LoVo (cell line): ENCODE results near the gene PRKACA.
"Not testable (repeated sequence)": the region's sequence is repeated elsewhere in the genome, so short reads cannot be mapped to it uniquely, and the experiment has no call there.

Experiments used
- DNase-seq: peaks from one replicate; pipeline ENCODE4 v3.0.0-alpha.2; 2016; ENCODE audit warnings: low spot score

PRKACA gene

GRCh38 chr19:14066134-14066533, 51.4 kb downstream of the PRKACA start:
- DNase-seq: no peak

- no peak for DNase-seq
Measured at GRCh38 chr19:14063105-14063504, 54.5 kb downstream of the PRKACA start.

GRCh38 chr19:14062558-14062855, 55.1 kb downstream of the PRKACA start:
- no peak for DNase-seq

GRCh38 chr19:14061751-14062557, 55.6 kb downstream of the PRKACA start, which contains the start of gene PALM3:
PALM3 (minus strand) TSS chr19:14062076; CDS start chr19:14061980, 96 bp downstream.
- no peak for DNase-seq

GRCh38 chr19:14061081-14061749, 56.3 kb downstream of the PRKACA start:
- no peak for DNase-seq

- DNase-seq: no peak
Measured at GRCh38 chr19:14059652-14060155, 57.9 kb downstream of the PRKACA start.

GRCh38 chr19:14059093-14059480, 58.5 kb downstream of the PRKACA start:
- no peak for DNase-seq

GRCh38 chr19:14058182-14059092, 59.1 kb downstream of the PRKACA start:
- no peak for DNase-seq

GRCh38 chr19:14056741-14057356, 60.7 kb downstream of the PRKACA start:
- no peak for DNase-seq

GRCh38 chr19:14056069-14056666, 61.4 kb downstream of the PRKACA start:
- no peak for DNase-seq

GRCh38 chr19:14055396-14055795, 62.2 kb downstream of the PRKACA start:
- no peak for DNase-seq

- DNase-seq: no peak
Measured at GRCh38 chr19:14054721-14055120, 62.8 kb downstream of the PRKACA start.

- DNase-seq: no peak
Measured at GRCh38 chr19:14054099-14054498, 63.5 kb downstream of the PRKACA start.

- DNase-seq: no peak
Measured at GRCh38 chr19:14053500-14053899, 64.1 kb downstream of the PRKACA start.

- no peak for DNase-seq
Measured at GRCh38 chr19:14053032-14053431, 64.5 kb downstream of the PRKACA start.

- DNase-seq: no peak
Measured at GRCh38 chr19:14052470-14052869, 65.1 kb downstream of the PRKACA start.

- DNase-seq: no peak
Measured at GRCh38 chr19:14051980-14052379, 65.6 kb downstream of the PRKACA start.

GRCh38 chr19:14050961-14051360, 66.6 kb downstream of the PRKACA start:
- not testable (repeated sequence) for DNase-seq

- no peak for DNase-seq
Measured at GRCh38 chr19:14050512-14050911, 67.0 kb downstream of the PRKACA start.

GRCh38 chr19:14048443-14049153, 69.0 kb downstream of the PRKACA start:
- peak; percentile 19 for DNase-seq

- not testable (repeated sequence) for DNase-seq
Measured at GRCh38 chr19:14047866-14048265, 69.7 kb downstream of the PRKACA start.
